Activated T-cell treated with anti-CD3 and anti-CD28 coated beads for 24 hours (primary cell): ENCODE results near the gene ZNF865.
A peak's percentile ranks its signal among the peaks of the same experiment; 100 is the strongest.

ENCODE experiments used
- DNase-seq: peaks from one replicate; pipeline ENCODE4 v3.0.0-alpha.2; 2020; ENCODE audit warnings: low read depth

The ZNF865 gene

GRCh38 chr19:55586976-55587668 is 18.3 kb upstream of the ZNF865 start:
- DNase-seq: peak; percentile 93

GRCh38 chr19:55588738-55589137 is 16.7 kb upstream of the ZNF865 start:
- no peak for DNase-seq

- DNase-seq: no peak
Observed at GRCh38 chr19:55590109-55590508, 15.3 kb upstream of the ZNF865 start.

- no peak for DNase-seq
Observed at GRCh38 chr19:55590617-55591016, 14.8 kb upstream of the ZNF865 start.

- DNase-seq: no peak
Observed at GRCh38 chr19:55591555-55591954, 13.9 kb upstream of the ZNF865 start.

GRCh38 chr19:55592391-55593090 is 12.9 kb upstream of the ZNF865 start:
- DNase-seq: no peak

GRCh38 chr19:55593096-55593772 is 12.2 kb upstream of the ZNF865 start:
- DNase-seq: no peak

- no peak for DNase-seq
Observed at GRCh38 chr19:55594996-55595545, 10.4 kb upstream of the ZNF865 start.

GRCh38 chr19:55596304-55596703 is 9.1 kb upstream of the ZNF865 start:
- DNase-seq: no peak

GRCh38 chr19:55597501-55597921 is 7.9 kb upstream of the ZNF865 start:
- no peak for DNase-seq

- no peak for DNase-seq
Observed at GRCh38 chr19:55598034-55598433, 7.4 kb upstream of the ZNF865 start.

GRCh38 chr19:55598719-55599467 is 6.6 kb upstream of the ZNF865 start:
- peak; percentile 90 for DNase-seq

- DNase-seq: peak; percentile 97
Observed at GRCh38 chr19:55599468-55599841, 6.0 kb upstream of the ZNF865 start, which contains the start of gene FIZ1. Gene FIZ1 (minus strand): TSS chr19:55599517. CDS start chr19:55597865, 1,652 bp downstream.

GRCh38 chr19:55599842-55600661 is 5.4 kb upstream of the ZNF865 start, which contains the start of gene ZNF524:
Gene ZNF524 (plus strand): TSS chr19:55600288. CDS start chr19:55602113, 1,825 bp downstream.
- peak; percentile 78 for DNase-seq

- DNase-seq: no peak
Observed at GRCh38 chr19:55600662-55601028, 4.8 kb upstream of the ZNF865 start.

GRCh38 chr19:55601084-55601483 is 4.4 kb upstream of the ZNF865 start:
- DNase-seq: no peak

- DNase-seq: no peak
Observed at GRCh38 chr19:55602104-55603001, 3.1 kb upstream of the ZNF865 start.

GRCh38 chr19:55603115-55603514 is 2.3 kb upstream of the ZNF865 start:
- no peak for DNase-seq

GRCh38 chr19:55603581-55604292 is 1.7 kb upstream of the ZNF865 start:
- DNase-seq: no peak
